Measurements from ENCODE around the gene RCE1.

RCE1 gene

GRCh38 chr11:66868082-66868725, 25.0 kb downstream of the RCE1 start:
- no peak for DNase-seq (ENCODE audit: low read depth in 2 of 2, low spot score in 1 of 2)

DNA sequence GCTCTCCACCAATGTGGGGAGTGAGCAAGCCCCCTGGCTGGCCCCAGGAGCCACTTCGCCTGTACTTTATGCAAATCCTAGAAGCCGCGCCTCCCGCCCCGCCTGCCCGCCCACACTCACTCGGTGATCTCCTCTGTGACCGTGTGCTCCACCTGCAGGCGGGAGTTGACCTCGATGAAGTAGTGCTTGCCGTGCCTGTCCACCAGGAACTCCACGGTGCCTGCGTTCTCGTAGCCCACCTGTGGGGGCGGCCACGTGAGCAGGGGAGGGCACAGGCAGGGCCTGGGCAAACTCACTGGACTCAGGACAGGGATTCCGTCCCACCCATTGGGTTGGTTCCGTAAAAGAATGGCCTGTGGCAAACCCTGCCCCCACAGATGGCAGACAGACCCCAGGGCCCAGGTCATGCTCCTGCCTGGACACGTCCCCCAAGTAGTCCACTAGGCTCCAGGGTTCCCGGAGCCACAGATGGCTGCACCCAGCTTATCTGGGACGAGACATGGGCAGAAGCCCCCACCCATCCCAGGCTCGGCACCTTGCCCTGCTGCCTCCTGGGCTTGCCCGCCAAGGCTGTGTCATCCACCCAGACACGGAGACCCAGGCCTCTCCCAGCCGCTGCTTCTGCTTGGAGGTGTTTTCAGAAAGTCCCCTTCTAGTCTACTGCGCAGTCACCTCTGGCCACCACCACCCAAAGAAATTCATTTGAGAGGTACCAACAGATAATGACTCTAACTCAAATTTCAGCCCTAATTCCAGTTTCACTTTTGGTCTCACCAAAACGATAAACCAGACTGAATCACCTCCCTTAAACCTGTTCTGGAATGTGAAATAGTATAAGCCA, 25.7 kb downstream of the RCE1 start:
- peak; percentile 42 to 61 for DNase-seq (ENCODE audit: low read depth in 2 of 2, low spot score in 1 of 2)

DNA sequence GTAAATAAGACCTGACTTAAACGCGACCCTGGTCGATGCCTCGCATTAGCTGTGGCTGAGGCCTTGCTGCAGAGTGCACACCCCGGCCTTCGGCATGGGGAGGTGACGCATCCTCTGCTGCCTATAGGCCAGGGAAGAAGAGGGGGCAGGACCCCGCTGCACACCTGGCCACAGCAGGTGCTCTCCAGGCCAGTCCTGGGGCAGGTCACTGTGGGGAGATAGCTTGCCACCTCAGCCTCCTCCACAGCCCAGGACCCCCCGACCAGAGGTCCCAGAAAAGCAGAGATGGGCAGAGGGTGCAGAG, 26.3 kb downstream of the RCE1 start:
- no peak for DNase-seq (ENCODE audit: low read depth in 2 of 2, low spot score in 1 of 2)

DNA sequence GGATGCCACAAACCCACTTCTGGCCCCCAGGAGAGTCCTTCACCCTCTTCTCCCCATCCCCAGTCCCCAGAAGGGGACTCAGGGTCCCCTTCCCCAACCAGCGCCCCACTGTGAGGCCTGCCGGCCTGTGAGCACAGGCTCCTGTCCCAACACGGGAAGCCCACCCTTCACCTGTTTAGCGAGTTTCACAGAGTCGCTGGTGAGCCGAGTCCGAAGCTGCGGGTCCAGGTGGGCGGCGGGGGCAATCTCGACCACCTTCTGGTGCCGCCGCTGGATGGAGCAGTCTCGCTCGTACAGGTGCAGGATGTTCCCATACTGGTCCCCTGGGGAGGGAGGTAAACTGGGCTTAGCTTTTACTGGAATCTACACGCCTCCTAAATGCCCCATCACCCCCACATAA, 26.9 kb downstream of the RCE1 start:
- DNase-seq (ENCODE audit: low read depth in 2 of 2, low spot score in 1 of 2) = no peak

GRCh38 chr11:66870616-66871520, 27.6 kb downstream of the RCE1 start:
- no peak for DNase-seq (ENCODE audit: low read depth in 2 of 2, low spot score in 1 of 2)

DNA sequence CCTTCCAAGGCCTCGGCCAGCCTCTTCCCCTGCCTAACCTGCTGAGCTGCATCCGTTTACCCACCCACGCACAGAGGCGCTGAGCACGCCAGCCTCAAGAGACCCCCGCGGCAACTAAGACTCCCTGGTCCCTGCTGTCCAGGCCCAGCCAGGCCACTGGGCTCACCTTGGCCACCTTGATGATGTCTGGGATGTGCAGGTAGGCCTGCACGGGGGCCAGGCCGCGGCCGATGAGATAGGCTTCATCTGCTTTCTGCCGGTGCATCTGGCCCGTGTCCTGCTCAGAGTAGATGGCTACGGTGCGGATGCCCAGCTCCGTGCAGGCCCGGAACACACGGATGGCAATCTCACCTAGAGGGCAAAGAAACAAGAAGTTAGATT, 28.3 kb downstream of the RCE1 start:
- no peak for DNase-seq (ENCODE audit: low read depth in 2 of 2, low spot score in 1 of 2)

- no peak for DNase-seq (ENCODE audit: low read depth in 2 of 2, low spot score in 1 of 2)
Measured at GRCh38 chr11:66874232-66874631, 31.0 kb downstream of the RCE1 start.

GRCh38 chr11:66875378-66875777, 32.1 kb downstream of the RCE1 start:
- DNase-seq (ENCODE audit: low read depth in 2 of 2, low spot score in 1 of 2) = no peak

GRCh38 chr11:66877588-66878385, 34.5 kb downstream of the RCE1 start:
- DNase-seq (ENCODE audit: low read depth in 2 of 2, low spot score in 1 of 2) = no peak

DNA sequence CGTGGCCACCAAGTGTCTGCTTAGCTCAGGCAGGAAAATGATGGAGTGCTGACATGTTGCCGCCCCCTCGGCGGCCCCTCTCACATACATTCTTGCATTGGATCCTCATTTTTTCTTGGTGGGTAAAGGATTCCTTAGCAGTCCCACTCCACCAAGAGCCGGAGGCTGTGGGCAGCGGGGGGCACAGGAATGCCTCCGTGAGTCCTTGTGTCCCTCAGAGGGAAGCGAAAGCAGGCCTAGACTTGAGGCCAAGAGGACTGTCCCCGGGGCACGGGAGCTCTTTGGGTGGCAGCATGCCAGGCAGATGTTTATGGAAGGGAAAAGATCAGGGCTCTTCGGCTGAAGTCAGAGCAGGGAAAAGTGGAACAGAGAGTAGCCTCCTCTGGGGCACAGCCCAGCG, 35.2 kb downstream of the RCE1 start:
- DNase-seq (ENCODE audit: low read depth in 2 of 2, low spot score in 1 of 2) = no peak

DNA sequence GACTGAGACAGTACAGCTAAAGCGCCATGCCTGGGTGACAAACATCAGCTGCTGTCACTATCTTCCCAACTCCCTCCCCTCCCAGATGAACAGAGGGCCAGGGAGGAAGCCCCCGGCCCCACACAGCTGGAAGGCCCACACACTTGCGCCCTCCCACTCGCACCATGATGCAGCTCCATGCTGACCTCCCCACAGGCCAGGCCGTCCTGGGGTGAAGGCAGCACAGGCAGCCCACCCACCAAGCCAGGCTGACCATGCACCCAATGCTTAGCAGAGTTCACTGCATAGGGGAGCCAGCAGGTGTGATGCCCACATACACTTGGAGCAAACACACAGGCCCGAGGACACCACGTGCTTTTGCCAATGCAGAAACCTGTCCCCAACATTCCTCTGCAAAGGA, 35.8 kb downstream of the RCE1 start:
- DNase-seq (ENCODE audit: low read depth in 2 of 2, low spot score in 1 of 2) = no peak

GRCh38 chr11:66879583-66879982, 36.3 kb downstream of the RCE1 start:
- DNase-seq (ENCODE audit: low read depth in 2 of 2, low spot score in 1 of 2) = no peak

- DNase-seq (ENCODE audit: low read depth in 2 of 2, low spot score in 1 of 2) = no peak
Measured at GRCh38 chr11:66879999-66880398, 36.8 kb downstream of the RCE1 start.

DNA sequence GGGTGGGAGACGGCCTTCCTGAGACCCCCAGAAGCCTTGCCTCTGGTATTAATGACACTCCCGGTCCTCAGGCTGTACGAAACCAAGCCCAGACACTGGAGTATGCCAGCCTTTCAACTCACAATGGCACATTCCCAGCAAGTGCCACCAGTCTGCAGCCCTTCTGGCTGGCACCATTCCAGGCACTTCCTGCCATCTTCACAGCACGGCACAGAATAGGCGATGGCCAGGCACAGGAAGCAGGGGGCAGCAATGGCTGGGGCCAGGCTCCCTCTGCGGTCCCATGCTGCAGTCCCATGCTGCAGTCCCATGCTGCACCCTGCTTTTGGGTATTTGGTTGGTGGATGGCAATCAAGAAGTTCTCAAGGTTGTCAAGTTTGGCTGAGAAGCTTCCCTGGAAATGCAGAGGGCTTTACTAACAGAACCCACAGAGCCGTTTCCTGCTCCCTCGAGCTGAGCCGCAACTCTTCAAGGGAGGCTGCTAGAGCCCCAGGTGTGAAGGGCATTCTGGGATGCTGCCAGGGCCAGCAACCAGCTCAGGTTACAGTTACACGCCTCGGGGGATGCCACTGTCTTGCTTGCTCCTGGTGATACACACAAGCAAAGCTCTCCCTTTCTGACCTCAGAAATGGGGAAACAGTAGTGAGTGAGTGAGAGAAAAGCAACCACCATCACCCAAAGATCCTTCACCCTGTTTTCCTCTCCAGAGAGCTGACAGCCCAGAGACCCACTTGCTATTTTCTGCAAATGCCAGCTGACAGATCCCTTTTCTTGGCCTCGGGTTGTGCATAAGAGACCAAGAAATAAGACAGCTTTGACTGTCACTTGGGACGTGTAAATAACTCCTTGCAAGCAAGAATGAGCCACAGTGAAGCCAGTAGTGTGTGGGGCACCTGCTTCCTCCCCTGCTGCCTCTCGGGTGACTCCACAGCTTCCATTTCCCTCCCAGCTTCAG, 37.5 kb downstream of the RCE1 start:
- DNase-seq (ENCODE audit: low read depth in 2 of 2, low spot score in 1 of 2) = no peak

- no peak for DNase-seq (ENCODE audit: low read depth in 2 of 2, low spot score in 1 of 2)
Measured at GRCh38 chr11:66881451-66881835, 38.2 kb downstream of the RCE1 start.

GRCh38 chr11:66881927-66882452, 38.7 kb downstream of the RCE1 start:
- no peak for DNase-seq (ENCODE audit: low read depth in 2 of 2, low spot score in 1 of 2)

DNA sequence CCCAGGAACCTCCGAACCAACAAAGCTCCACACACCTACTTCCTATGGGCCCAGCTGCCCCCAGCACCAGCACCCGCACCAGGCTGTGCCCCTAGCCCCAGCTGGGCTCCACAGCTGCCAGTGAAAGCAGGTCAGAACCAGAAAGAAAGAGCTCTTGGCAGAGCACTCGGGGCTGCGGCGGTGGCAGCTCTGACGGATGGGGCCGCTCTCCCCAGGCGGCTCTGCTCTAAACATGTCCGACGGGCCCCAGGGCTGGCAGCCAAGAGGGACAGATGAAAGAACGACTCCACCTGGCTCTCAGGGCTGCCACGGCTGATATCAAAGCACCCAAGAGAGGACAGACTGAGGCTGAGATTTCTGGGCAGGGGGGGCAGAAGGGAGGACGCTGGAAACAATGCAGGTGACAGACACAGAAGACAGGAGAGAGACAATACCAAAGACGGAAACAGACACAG, 39.3 kb downstream of the RCE1 start:
- no peak for DNase-seq (ENCODE audit: low read depth in 2 of 2, low spot score in 1 of 2)

- DNase-seq (ENCODE audit: low read depth in 2 of 2, low spot score in 1 of 2) = peak in 1 of 2 donors; percentile 27
Measured at GRCh38 chr11:66883016-66883965, 40.0 kb downstream of the RCE1 start.

GRCh38 chr11:66884443-66884842, 41.2 kb downstream of the RCE1 start:
- no peak for DNase-seq (ENCODE audit: low read depth in 2 of 2, low spot score in 1 of 2)
